ENCODE data around the gene SHKBP1. TPM values are rescaled to one million over a fixed set of nuclear protein-coding genes. Genes with fewer than 3 reads are reported as not detected.

The SHKBP1 gene
- total and polyA plus RNA-seq, 2 of the 8 experiments (the other 6 are each of a cell fraction or from before 2014, with no cell fraction given), result 74.6 to 98.8 TPM

- no peak for TF ChIP-seq SAP30 (IDR thresholded peaks at IDR 0.05; ENCODE audit: insufficient read depth, insufficient replicate concordance, low read length)
- TF ChIP-seq CHD1 (IDR thresholded peaks at IDR 0.05; ENCODE audit: low read depth, low read length), result no peak
- no peak for TF ChIP-seq KDM4A (IDR thresholded peaks at IDR 0.05; ENCODE audit: low read depth, low read length, severe bottlenecking)
- no peak for TF ChIP-seq YY1 (IDR thresholded peaks at IDR 0.05; ENCODE audit: low read depth, low read length)
- no peak for TF ChIP-seq NANOG (IDR thresholded peaks at IDR 0.05; ENCODE audit: insufficient read depth, low read depth, low read length, poor library complexity, severe bottlenecking)
- no peak for TF ChIP-seq EP300 (IDR thresholded peaks at IDR 0.05; ENCODE audit: borderline replicate concordance in 1 of 2, low read depth in 2 of 2, low read length in 2 of 2)
- no peak overlapping the region for H4K5ac ChIP-seq (ENCODE audit: insufficient read length, low read depth, low read length)
- FAIRE-seq, result no peak
These were observed 61.7 kb downstream of the SHKBP1 start for GRCh38 chr19:40638327-40638726.

More at GRCh38 chr19:40638327-40638726, 61.7 kb downstream of the SHKBP1 start:
- Histone ChIP-seq H3K4me2 (ENCODE audit: insufficient read depth in 1 of 2, low read depth in 2 of 2, low read length in 2 of 2) (no peak overlapping the region), H2BK5ac (ENCODE audit: low read depth, low read length) (no peak overlapping the region), H3K36me3 (ENCODE audit: control insufficient read depth in 2 of 4, insufficient read depth in 4 of 4, low read length in 3 of 4) (no peaks in the 10 kb centered on the region), H3K23me2 (ENCODE audit: low read depth, low read length) (no peaks in the 10 kb centered on the region), H3K56ac (replicated peaks; ENCODE audit: insufficient read length, low read depth, low read length) (no peak overlapping the region), H3K4me3 (ENCODE audit: extremely low read depth in 1 of 4, insufficient read depth in 2 of 4, low read depth in 3 of 4, low read length in 4 of 4) (no peak overlapping the region), H3K14ac (ENCODE audit: insufficient read length) (no peak overlapping the region), H3K4me1 (replicated peaks in 1 of 4; ENCODE audit: control insufficient read depth in 3 of 4, insufficient read depth in 4 of 4, low read length in 3 of 4) (peaks cover 0 to 6% (median 3%) of the 10 kb centered on the region in 4 experiments; a peak in 4 of 7 replicates), H2BK120ac (replicated peaks; ENCODE audit: low read depth, low read length) (no peak overlapping the region), H3K9me3 (ENCODE audit: insufficient read depth in 2 of 2, low read depth in 1 of 2, low read length in 1 of 2) (no peaks in the 10 kb centered on the region), H4K91ac (replicated peaks; ENCODE audit: insufficient read length, low read length) (no peak overlapping the region), H2BK12ac (ENCODE audit: low read depth, low read length) (no peak overlapping the region), H3K4ac (replicated peaks; ENCODE audit: insufficient read length, low read depth, low read length) (no peak overlapping the region), H3K18ac (ENCODE audit: extremely low read depth, low read length) (no peak overlapping the region), H2AFZ (ENCODE audit: low read length) (no peak overlapping the region), H3K27me3 (replicated peaks in 1 of 4; ENCODE audit: control insufficient read depth in 3 of 4, extremely low read depth in 1 of 4, insufficient read depth in 3 of 4, low read length in 3 of 4) (peaks cover 0 to 8% (median 6%) of the 10 kb centered on the region in 4 experiments; a peak in 4 of 7 replicates), H3K79me2 (ENCODE audit: control insufficient read depth in 1 of 2, insufficient read depth in 2 of 2, low read length in 2 of 2) (no peaks in the 10 kb centered on the region), H3K9ac (replicated peaks in 1 of 4; ENCODE audit: extremely low read depth in 1 of 4, low read depth in 3 of 4, low read length in 3 of 4) (no peak overlapping the region), H3K27ac (ENCODE audit: low read depth, low read length) (no peak overlapping the region), H3K23ac (ENCODE audit: insufficient read length) (no peak overlapping the region), H3K79me1 (ENCODE audit: low read depth, low read length) (no peaks in the 10 kb centered on the region), H4K8ac (ENCODE audit: extremely low read depth, insufficient read depth, low read length) (no peak overlapping the region), H4K20me1 (replicated peaks in 1 of 2; ENCODE audit: control insufficient read depth in 1 of 2, insufficient read depth in 2 of 2, low read length in 2 of 2) (no peaks in the 10 kb centered on the region), H2BK20ac (ENCODE audit: low read length) (no peak overlapping the region), H2AK5ac (ENCODE audit: low read depth, low read length) (no peak overlapping the region), H2BK15ac (ENCODE audit: low read length) (no peak overlapping the region)
- WGBS, 2 experiments (ENCODE audit: extremely low coverage in 1 of 2, insufficient coverage in 1 of 2, insufficient read length in 1 of 2, insufficient replicate concordance in 2 of 2, low coverage in 1 of 2, low lambda C conversion rate in 2 of 2, missing lambda C conversion rate in 1 of 2), result no CpG with 5 or more reads among the region's 1 CpG
- ChIA-PET CTCF (ENCODE audit: partially characterized antibody) (interaction anchor here (1.5 to 2.5 kb wide), 2 partner anchors 14 to 36 kb away, joined by 5 to 6 read pairs; no protein-coding TSS in a partner anchor), POLR2A (ENCODE audit: partially characterized antibody) (no interaction called here)
- DNase-seq (ENCODE audit: low read depth in 1 of 2, low spot score in 2 of 2), result no peak
